K562 (cell line): ENCODE measurements around the gene IQCN. TPM values are rescaled to one million over a fixed set of nuclear protein-coding genes. Genes with fewer than 3 reads are reported as not detected.
A peak's percentile ranks its signal among the peaks of the same experiment; 100 is the strongest.

Source experiments
- CREBBP ChIP-seq: IDR thresholded peaks from one replicate; pipeline ENCODE4 v1.6.1; 2012; ENCODE audit warnings: low read depth, mild to moderate bottlenecking, control low read depth, inconsistent platforms, low read length
- CXXC5 ChIP-seq: fragments of 250-450 bp; sonication (Bioruptor Pico); IDR thresholded peaks from 2 replicates; pipeline ENCODE4 v1.8.0; 2022; ENCODE audit warnings: inconsistent platforms, mild to moderate bottlenecking, moderate library complexity
- DNMT1 ChIP-seq: fragments of 450-650 bp; IDR thresholded peaks from 2 replicates; pipeline ENCODE4 v1.6.1; 2016; ENCODE audit warnings: antibody characterized with exemption, mild to moderate bottlenecking
- E2F6 ChIP-seq, 2 experiments: IDR thresholded peaks; 2 replicates each; pipeline ENCODE4 v1.6.1; 2011; ENCODE audit warnings: borderline replicate concordance in 1 of 2, control low read depth in 1 of 2, low read depth in 1 of 2, low read length in 1 of 2, mild to moderate bottlenecking in 1 of 2, mixed read lengths in 1 of 2, moderate library complexity in 1 of 2; ENCODE audit not compliant: insufficient read depth in 1 of 2, insufficient read length in 1 of 2, poor library complexity in 1 of 2, severe bottlenecking in 1 of 2; ENCODE audit errors: extremely low read depth in 1 of 2
- ELF4 ChIP-seq: fragments of 450-650 bp; formaldehyde crosslinking; IDR thresholded peaks from 2 replicates; pipeline ENCODE4 v1.4.0; 2022; ENCODE audit warnings: missing genetic modification characterization
- GATAD2B ChIP-seq: fragments of 450-650 bp; IDR thresholded peaks from 2 replicates; pipeline ENCODE4 v1.6.1; 2017; ENCODE audit warnings: mild to moderate bottlenecking, borderline replicate concordance
- HDGF ChIP-seq: fragments of 450-650 bp; IDR thresholded peaks from 2 replicates; pipeline ENCODE4 v1.6.1; 2016
- KHSRP ChIP-seq: fragments of 450-650 bp; IDR thresholded peaks from 2 replicates; pipeline ENCODE4 v1.6.1; 2017
- MYC ChIP-seq, 2 experiments: fragments of 250-450 bp in 1 of 2; sonication (Bioruptor Pico) in 1 of 2; IDR thresholded peaks; 2 replicates each; pipeline versions ENCODE4 v1.5.1 to v1.6.1; 2012 to 2021; ENCODE audit warnings: low read depth in 2 of 2, borderline replicate concordance in 1 of 2, improper control_type of control experiment in 1 of 2, low read length in 1 of 2, mild to moderate bottlenecking in 1 of 2, moderate library complexity in 1 of 2
- NFIX ChIP-seq: fragments of 250-450 bp; sonication (Bioruptor Pico); IDR thresholded peaks from 2 replicates; pipeline ENCODE4 v1.4.0; 2020; ENCODE audit warnings: low read depth, mild to moderate bottlenecking, moderate library complexity
- PHTF2 ChIP-seq: fragments of 250-450 bp; sonication (Bioruptor Pico); IDR thresholded peaks from 2 replicates; pipeline ENCODE4 v1.5.0; 2021; ENCODE audit warnings: mild to moderate bottlenecking
- POLR2AphosphoS5 ChIP-seq: IDR thresholded peaks from 2 replicates; pipeline ENCODE4 v1.6.1; 2011; ENCODE audit warnings: mild to moderate bottlenecking, low read depth, low read length, moderate library complexity; ENCODE audit not compliant: control insufficient read depth, insufficient read depth
- PTTG1 ChIP-seq: fragments of 450-650 bp; IDR thresholded peaks from 2 replicates; pipeline ENCODE4 v1.6.1; 2016; ENCODE audit warnings: low read depth, mild to moderate bottlenecking, missing genetic modification characterization, missing compliant biosample characterization
- RAD51 ChIP-seq: fragments of 450-650 bp; IDR thresholded peaks from 2 replicates; pipeline ENCODE4 v1.7.1; 2016; ENCODE audit warnings: low read depth, mild to moderate bottlenecking, borderline replicate concordance
- RNF2 ChIP-seq: sonication (generic); IDR thresholded peaks from 2 replicates; pipeline ENCODE4 v1.6.1; 2016
- RUNX1 ChIP-seq: sonication (generic); IDR thresholded peaks from 2 replicates; pipeline ENCODE4 v1.6.1; 2016; ENCODE audit warnings: antibody characterized with exemption, low read depth
- SIN3A ChIP-seq, 2 experiments: fragments of 150-350 bp in 1 of 2; IDR thresholded peaks; 2 replicates each; pipeline ENCODE4 v1.6.1; 2011 to 2016; ENCODE audit warnings: borderline replicate concordance in 2 of 2, low read depth in 2 of 2, low read length in 2 of 2, mild to moderate bottlenecking in 2 of 2, moderate library complexity in 2 of 2; ENCODE audit not compliant: control insufficient read depth in 1 of 2
- SMARCA4 ChIP-seq: fragments of 450-650 bp; IDR thresholded peaks from 2 replicates; pipeline ENCODE4 v1.6.1; 2016
- TEAD4 ChIP-seq, 2 experiments: sonication (generic) in 1 of 2; formaldehyde crosslinking in 1 of 2; IDR thresholded peaks; 2 replicates each; pipeline versions ENCODE4 v1.6.1 to v1.8.0; 2012 to 2022; ENCODE audit warnings: borderline replicate concordance in 1 of 2, inconsistent platforms in 1 of 2, low read length in 1 of 2, mild to moderate bottlenecking in 1 of 2, missing genetic modification reagents in 1 of 2
- TFAP4 ChIP-seq: sonication (generic); formaldehyde crosslinking; IDR thresholded peaks from 2 replicates; pipeline ENCODE4 v1.8.0; 2022; ENCODE audit warnings: missing genetic modification reagents, mild to moderate bottlenecking, moderate library complexity, borderline replicate concordance
- USF1 ChIP-seq: sonication (generic); formaldehyde crosslinking; IDR thresholded peaks from 2 replicates; pipeline ENCODE4 v1.9.0; 2022; ENCODE audit warnings: mild to moderate bottlenecking, missing genetic modification reagents
- ZBTB12 ChIP-seq: fragments of 250-450 bp; sonication (Bioruptor Pico); IDR thresholded peaks from 2 replicates; pipeline ENCODE4 v1.4.0; 2020
- ZNF174 ChIP-seq: fragments of 250-450 bp; sonication (Bioruptor Pico); IDR thresholded peaks from 2 replicates; pipeline ENCODE4 v1.4.0; 2020; ENCODE audit warnings: mild to moderate bottlenecking
- ZNF175 ChIP-seq: fragments of 200-800 bp; sonication (Bioruptor generic); IDR thresholded peaks from 2 replicates; pipeline ENCODE4 v1.6.1; 2016; ENCODE audit warnings: low read depth, mild to moderate bottlenecking, missing genetic modification characterization, missing compliant biosample characterization
- ZNF184 ChIP-seq: sonication (generic); formaldehyde crosslinking; IDR thresholded peaks from 2 replicates; pipeline ENCODE4 v1.5.0; 2020; ENCODE audit warnings: missing genetic modification reagents
- ZNF785 ChIP-seq: fragments of 250-450 bp; sonication (Bioruptor Pico); IDR thresholded peaks from 2 replicates; pipeline ENCODE4 v1.4.0; 2020; ENCODE audit warnings: mild to moderate bottlenecking
- polyA plus RNA-seq, 8 experiments: library from polyadenylated mRNA; depleted of rRNA in 4 of 8; stranded (reverse) in 5 of 8; unstranded in 3 of 8; fragments of >200 nt; fragmentation: Nextera tagmentation in 2 of 8; fragmentation: Illumina TruSeq in 1 of 8; extraction: Ambion mirVana in 2 of 8; extraction: Trizol in 1 of 8; gene quantifications; 2 replicates each; pipeline versions ENCODE4 v1.2.1 to v1.2.3, GENCODE V29; 2011 to 2014; ENCODE audit warnings: inconsistent platforms in 1 of 8, missing spikeins in 1 of 8
- total RNA-seq, 7 experiments: library from RNA; depleted of rRNA in 6 of 7; stranded (reverse); fragments of >200 nt in 6 of 7; fragmentation: Illumina TruSeq in 2 of 7; extraction: Trizol in 2 of 7; gene quantifications; 2 replicates each; pipeline versions ENCODE4 v1.2.1 to v1.2.3, GENCODE V29; 2011 to 2021; ENCODE audit warnings: low replicate concordance in 1 of 7

IQCN gene
- total and polyA plus RNA-seq, 9 of the 15 experiments (the other 6 are each of a cell fraction or from before 2014, with no cell fraction given), result 0.01 to 0.07 (median 0.04) TPM; not detected in 3

GRCh38 chr19:18239303-18239702 lies 34.9 kb downstream of the IQCN start (continued):
- no peak for TF ChIP-seq NFIX
- no peak for TF ChIP-seq ELF4 (CRISPR knock-in tag)
- TF ChIP-seq HDGF, result no peak
- no peak for TF ChIP-seq ZNF174 (CRISPR knock-in tag)
- no peak for TF ChIP-seq CREBBP
- no peak for TF ChIP-seq ZBTB12
- no peak for TF ChIP-seq PHTF2
- TF ChIP-seq RAD51, result peak; percentile 17; the same call in 1 of the 2 replicates
- no peak for TF ChIP-seq RNF2
- no peak for TF ChIP-seq CXXC5 (CRISPR knock-in tag)
- no peak for TF ChIP-seq SMARCA4
- TF ChIP-seq RUNX1, result no peak
- no peak for TF ChIP-seq GATAD2B
- peak; percentile 78 for TF ChIP-seq MYC (IDR thresholded peaks at IDR 0.05; ENCODE audit: low read depth, low read length)
- no peak for TF ChIP-seq MYC (CRISPR knock-in tag; IDR thresholded peaks at IDR 0.05; ENCODE audit: borderline replicate concordance, low read depth)
- TF ChIP-seq SIN3A (IDR thresholded peaks at IDR 0.05; ENCODE audit: borderline replicate concordance in 2 of 2, control insufficient read depth in 1 of 2, low read depth in 2 of 2, low read length in 2 of 2), result peak; percentile 53 to 95; a peak in 2 of 4 replicates
- TF ChIP-seq TEAD4 (IDR thresholded peaks at IDR 0.05; ENCODE audit: low read length), result no peak
- TF ChIP-seq TEAD4 (CRISPR knock-in tag; IDR thresholded peaks at IDR 0.05; ENCODE audit: borderline replicate concordance), result peak; percentile 82; the same call in 1 of the 2 replicates
- no peak for TF ChIP-seq ZNF184 (CRISPR knock-in tag)
- TF ChIP-seq PTTG1 (tag), result no peak
- no peak for TF ChIP-seq KHSRP
- peak; percentile 80 for TF ChIP-seq USF1 (CRISPR knock-in tag)
- TF ChIP-seq POLR2AphosphoS5, result no peak
- TF ChIP-seq ZNF785 (CRISPR knock-in tag), result no peak
- TF ChIP-seq TFAP4, result peak; percentile 60; the same call in 1 of the 2 replicates
- TF ChIP-seq E2F6 (IDR thresholded peaks at IDR 0.05; ENCODE audit: borderline replicate concordance in 1 of 2, extremely low read depth in 1 of 2, insufficient read depth in 1 of 2, insufficient read length in 1 of 2, low read depth in 1 of 2, low read length in 1 of 2, poor library complexity in 1 of 2, severe bottlenecking in 1 of 2), result peak; percentile 16 to 18
- no peak for TF ChIP-seq DNMT1
- TF ChIP-seq ZNF175, result no peak
